Amygdala (tissue), 56 donors: ENCODE results near the gene DNAAF6.
A peak's percentile ranks its signal among the peaks of the same experiment; 100 is the strongest.
"Not testable (repeated sequence)": the region's sequence is repeated elsewhere in the genome, so short reads cannot be mapped to it uniquely, and the experiment has no call there.

ENCODE experiments used
- DNase-seq, 56 donors: peaks; one replicate each; lab custom pipeline; 2025; lab: John Stamatoyannopoulos, UW

DNAAF6 gene

DNA sequence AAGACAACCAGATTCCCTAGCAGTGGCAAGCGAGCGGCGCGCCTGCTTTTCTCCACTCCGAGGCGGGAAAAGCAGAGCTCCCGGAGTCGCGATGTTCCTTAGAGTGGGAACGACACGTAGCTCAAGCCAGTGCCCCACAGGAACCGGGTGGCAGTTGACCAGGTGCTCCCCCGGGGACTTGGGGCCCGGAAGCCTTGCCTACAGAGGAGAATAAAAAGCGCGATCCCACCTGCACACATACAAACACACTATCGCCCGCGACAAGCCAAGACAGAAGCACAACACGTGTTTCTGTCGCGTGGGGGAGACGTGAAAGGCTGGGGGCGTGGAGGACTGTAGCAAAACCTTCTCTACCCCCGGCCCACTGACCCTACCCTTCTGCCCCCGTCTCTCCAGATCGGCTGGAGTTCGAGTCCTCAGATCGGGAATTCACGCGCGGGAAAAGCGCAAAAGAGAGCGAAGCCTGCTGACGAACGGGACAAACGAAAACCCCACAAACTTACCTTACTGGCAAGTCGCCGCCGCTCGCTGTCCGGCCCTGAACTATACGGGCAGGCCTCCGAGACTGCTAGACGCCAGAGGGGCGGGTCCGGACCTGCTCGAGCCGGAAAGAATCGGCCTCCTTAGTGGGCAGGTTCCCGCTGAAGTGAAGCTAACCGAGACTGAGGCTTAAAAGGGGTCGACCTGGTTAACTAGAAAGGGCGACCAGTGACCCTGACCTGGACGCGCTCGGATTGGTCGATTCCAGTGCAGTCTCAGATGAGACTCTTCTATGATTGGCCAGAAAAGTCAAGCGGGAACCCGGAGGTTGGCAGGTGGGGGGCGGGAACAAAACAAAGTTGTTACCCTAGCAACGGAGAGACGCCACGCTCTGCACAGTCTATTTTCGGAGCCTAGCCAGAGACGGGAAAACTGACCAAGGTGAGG lies at the start of gene DNAAF6, which contains the start of gene NUP62CL:
DNAAF6 (plus strand) TSS at position 842 of the 927 bp plus-strand sequence. CDS start 6,265 bp downstream, outside the sequence.
NUP62CL (minus strand) TSS at position 664 of the 927 bp plus-strand sequence. CDS start 31,287 bp downstream, outside the sequence.
- DNase-seq, result peak in 37 of 56 donors; percentile 0 to 26 (median 2)

DNA sequence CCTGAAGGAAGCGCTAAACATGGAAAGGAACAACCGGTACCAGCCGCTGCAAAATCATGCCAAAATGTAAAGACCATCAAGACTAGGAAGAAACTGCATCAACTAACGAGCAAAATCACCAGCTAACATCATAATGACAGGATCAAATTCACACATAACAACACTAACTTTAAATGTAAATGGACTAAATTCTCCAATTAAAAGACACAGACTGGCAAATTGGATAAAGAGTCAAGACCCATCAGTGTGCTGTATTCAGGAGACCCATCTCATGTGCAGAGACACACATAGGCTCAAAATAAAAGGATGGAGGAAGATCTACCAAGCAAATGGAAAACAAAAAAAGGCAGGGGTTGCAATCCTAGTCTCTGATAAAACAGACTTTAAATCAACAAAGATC lies 48.8 kb upstream of the DNAAF6 start:
- DNase-seq, result not testable (repeated sequence)

DNA sequence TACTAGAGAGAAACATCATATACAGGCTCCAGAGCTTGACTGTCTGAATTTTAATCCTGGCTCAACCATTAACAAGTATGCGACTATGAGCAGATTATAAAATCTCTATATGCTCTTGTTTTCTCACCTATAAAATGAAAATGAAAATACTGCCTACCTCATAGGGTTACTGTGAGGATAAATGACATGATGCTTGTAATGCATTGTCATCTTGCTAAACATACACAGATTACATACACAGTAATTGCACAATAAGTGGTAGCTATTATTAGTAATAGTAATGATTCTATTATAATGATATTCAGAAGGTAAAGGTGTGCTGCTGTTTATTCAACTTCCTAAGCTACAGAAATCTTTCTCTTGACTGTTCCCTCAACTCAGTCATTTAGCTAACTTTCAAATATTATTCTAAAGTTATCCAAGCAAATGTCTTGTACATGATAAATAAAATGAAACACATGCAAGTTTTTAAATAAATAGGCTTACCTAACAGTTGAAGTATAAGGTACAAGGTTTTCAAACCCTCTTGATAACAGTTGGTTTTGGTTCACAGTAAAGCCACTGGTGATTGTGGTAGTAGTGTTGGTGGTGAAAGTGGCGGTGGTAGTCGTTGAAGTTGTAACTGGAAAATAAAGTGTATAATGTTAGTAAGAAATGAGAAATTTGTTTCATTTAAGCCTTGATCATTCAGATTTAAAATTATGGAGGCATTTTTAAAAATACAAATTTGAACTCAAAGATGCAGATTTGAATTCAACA lies 39.1 kb upstream of the DNAAF6 start:
- DNase-seq, result no peak

DNA sequence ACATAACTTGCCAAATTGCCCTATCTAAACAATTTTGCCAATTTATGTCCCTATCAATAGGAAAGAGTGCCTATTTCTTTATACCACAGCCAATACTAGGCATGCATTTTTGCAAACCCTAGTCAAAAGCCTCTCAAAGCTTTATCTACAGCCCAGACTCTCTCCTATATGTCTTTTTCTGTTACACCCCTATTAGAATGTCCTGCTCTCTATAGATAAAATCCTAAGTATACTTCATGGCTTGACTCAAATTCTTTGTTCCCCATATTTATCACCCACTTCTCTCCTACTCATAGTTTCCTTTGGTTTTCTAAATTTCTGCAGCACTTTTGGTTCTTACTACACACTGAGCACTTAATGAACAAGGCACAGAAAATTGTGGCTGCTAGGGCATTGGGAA lies 38.2 kb upstream of the DNAAF6 start:
- no peak for DNase-seq

DNA sequence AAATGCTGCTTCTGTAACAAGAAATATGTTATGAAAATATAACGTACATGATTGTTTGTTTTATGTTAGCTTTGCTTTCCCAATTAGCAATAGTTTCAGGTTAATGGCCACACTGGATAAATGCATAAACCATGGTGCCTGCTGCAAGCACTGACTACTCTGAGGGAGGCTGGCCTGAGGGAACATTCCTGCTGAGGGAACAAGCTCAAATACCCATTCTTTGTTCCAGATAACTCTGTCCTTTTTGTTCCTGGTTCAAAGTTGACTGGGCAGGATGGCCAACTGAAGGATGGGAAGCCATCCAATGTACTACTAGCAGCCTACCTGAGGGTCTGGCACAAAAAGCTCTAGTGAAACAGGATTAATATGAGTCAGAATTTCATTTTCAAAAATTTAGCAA lies 37.7 kb upstream of the DNAAF6 start:
- no peak for DNase-seq

DNA sequence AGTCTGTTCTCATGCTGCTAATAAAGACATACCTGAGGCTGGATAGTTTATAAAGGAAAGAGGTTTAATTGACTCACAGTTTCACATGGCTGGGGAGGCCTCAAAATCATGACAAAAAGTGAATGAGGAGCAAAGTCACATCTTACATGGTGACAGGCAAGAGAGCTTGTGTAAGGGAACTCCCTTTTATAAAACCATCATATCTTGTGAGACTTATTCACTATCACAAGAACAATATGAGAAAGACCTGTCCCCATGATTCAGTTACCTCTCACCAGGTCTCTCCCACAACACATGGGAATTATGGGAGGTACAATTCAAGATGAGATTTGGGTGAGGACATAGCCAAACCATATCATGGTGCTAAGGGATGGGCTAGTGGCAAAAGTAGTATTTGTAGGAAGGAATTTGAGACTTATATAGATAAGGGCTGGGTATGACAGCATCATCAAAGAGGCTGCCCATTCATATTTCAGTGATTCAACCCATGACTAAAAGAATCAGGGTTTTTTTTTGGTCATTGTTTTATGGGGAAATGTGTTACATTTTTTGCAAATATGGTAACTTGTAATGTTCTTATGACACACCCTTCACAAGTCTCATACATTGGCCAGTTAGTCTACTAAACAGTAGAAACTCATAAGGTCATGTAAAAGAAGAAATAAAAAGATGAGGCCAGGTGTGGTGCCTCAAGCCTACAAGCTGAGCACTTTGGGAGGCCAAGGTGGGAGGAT lies 34.9 kb upstream of the DNAAF6 start:
- DNase-seq, result no peak

DNA sequence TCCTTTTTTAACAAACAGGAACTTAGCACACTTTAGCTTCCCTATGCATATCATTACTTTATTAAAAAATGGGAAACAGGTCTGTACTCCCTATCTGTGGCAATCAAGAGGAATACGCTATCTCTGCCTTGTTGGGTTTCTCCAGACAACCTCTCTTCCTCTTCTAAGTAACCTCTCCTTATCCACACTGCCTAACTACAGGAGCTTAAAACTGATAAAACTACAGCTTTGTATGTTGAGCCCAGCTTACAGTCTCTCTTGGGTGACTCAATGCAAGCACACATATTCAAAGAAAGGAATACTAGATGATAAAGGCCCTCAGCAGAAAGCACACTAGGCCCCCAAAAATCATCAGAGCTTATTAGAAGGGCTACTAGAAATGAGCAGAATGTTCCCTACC lies 9.1 kb upstream of the DNAAF6 start:
- DNase-seq, result no peak

DNA sequence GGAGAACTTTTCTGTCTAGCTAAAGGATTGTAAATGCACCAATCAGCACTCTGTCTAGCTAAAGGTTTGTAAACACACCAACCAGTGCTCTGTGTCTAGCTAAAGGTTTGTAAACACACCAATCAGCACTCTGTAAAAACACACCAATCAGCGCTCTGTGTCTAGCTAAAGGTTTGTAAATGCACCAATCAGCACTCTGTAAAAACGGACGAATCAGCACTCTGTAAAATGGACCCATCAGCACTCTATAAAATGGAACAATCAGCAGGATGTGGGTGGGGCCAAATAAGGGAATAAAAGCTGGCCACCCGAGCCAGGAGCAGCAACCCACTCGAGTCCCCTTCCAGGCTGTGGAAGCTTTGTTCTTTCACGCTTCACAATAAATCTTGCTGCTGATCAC lies 8.3 kb upstream of the DNAAF6 start:
- DNase-seq, result not testable (repeated sequence)

DNA sequence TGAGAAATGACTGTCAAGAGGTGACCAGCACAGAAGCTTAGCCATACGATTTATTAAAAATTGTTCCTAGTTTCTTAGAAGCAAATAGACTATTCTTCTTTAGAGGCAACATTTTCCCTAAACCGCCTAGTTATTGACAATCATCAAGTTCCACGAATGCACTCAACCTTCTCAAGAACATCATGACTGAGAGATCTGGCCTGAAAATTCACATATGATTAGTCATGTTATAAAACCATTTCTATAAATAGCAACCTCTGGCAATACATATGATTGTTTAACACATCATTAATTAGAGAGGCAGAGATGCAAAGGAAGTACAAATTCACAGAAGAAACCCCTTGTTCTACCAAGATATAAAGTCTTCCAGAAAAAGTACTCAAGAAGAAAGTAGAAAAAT lies 6.9 kb upstream of the DNAAF6 start:
- no peak for DNase-seq

DNA sequence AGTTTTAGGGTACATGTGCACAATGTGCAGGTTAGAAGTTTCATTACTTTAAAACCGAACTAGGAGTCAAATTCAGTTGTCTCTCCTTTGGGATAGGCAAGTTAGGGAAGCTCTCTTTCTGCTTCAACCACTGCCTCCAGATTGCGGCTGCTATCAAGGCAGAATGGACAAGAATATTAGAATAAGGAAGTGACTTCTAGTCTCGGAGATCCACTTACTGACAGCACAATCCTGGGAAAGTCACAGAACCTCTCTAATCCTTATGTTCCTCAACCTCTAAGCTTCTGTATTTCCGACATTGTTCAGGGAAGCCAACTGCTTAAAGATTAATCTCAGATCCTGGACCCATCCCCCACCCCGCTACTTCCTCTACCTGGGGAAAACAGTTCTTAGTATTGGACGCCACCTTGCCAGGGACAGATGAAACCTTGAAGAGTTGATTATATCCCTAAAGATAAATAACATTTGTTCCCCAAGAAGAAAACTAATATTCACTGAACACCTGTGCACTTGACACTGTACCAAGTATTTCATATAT lies 2.3 kb upstream of the DNAAF6 start:
- no peak for DNase-seq

DNA sequence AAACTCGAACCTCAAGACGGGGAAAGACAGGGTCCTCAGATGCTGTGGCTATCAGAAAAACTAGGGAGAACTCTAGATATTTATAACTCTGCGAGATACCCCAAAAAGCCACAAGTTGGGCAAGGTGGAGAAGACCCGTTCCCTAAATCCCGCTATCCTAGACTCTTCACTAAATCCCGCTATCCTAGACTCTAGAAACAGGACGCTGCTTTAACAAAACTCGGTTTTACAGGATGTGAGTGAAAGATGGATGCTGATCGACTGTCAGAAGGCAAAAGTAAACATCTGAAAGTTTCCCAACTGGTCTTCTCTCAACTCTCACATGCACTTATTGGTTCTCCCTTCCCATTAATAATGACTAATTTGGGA lies 270 bp downstream of the DNAAF6 start:
- no peak for DNase-seq

DNA sequence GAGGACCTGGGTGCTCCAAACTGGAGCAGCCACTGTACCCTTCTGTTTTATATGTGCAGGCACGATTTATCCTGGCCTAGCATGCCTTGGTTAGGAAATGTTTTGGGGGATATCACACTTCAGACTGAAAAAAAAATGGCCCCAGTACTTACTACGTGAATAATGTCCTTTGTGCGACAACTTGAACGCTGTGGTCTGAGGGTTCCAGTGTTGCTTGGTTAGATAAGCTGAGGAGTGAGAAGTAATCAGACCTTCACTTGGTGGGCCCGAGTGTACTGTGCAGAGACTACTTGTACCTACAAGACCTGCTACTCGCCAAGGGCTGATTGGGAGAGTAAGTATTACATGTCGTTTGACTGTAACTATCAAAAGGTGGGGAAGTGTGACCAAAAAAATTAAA lies 678 bp downstream of the DNAAF6 start:
- no peak for DNase-seq

DNA sequence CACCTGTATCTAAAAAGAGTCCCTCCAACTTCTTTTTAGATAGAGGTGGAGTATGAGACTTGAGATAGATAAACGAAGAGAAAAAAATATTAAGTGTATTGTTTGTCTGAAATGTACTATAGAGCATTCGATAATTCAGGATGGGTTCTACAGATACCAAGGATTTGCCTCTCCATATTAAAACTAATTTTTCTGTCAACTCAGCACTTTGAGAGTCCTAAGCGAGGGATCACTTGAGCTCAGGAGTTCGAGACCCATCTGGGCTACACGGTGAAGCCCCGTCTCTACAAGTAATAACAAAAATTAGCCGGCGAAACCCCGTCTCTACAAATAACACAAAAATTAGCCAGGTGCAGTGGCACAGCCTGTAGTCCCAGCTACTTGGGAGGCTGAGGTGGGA lies 1.5 kb downstream of the DNAAF6 start:
- no peak for DNase-seq

DNA sequence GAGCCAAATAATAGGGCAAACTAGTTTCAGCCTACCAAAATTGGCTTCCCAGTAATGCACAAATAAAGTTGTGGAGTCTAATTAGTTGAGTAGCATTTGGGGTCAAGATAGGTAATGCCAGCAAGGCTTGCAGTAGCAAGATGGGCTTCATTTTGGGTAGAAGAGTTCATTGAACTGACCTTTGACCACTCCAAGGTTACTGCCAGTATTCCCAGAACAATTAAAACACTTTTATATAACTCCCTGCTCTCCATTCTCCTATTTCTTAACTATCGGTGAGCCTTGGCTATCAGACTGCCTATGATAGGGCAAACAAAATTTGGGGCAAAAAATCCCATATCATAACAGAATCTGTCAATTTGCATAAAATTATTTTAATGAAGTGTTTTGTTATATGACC lies 7.1 kb downstream of the DNAAF6 start:
- no peak for DNase-seq

DNA sequence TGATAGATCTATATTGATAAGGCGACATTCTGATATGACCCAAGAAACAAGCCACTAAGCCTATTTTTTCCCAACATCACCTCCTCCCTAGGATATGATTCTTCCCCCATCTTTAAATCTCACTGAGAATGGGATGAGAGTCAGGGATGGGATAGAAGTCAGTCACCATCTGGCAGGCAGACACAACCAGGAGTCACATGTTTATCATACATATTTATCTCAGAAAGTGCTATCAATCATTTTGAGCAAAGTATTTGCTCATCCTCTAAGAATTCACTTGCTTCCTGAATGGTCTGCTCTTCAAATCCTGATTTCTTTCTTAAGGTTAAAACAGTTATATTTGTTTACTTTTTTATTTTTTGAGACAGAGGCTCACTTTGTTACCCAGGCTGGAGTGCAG lies 20.3 kb downstream of the DNAAF6 start:
- no peak for DNase-seq

DNA sequence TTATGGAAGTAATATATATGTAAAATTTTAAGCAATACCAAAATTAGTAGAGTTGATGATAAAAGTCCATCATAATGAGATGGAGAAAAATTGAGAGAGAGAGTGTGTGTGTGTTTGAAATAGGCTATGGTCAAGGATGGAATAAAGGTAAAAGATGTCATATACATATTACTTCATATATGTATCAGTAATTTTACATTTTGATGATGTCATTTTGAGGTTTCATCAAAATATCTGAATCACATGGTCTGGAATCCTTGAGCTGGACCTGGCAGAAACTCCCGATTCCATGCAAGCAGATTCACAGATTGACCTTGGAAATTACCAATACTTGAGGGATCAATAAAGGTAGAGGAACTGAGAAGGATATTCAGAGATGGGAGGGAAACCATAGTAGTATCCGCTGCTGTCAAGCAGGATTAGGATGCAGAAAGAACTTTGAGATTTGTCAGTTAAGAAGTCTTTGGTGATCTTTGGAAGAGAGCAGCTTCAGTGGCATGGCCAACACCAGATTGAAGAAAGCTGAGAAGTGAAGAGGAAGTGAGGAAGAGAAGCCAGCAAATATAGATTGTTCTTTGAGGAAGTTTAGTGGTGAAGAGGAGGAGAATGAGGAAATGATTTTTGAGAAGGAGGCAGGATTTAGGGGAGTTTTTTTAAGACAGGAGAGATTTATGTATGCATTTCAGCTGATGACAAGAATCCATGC lies 21.5 kb downstream of the DNAAF6 start:
- DNase-seq, result no peak

DNA sequence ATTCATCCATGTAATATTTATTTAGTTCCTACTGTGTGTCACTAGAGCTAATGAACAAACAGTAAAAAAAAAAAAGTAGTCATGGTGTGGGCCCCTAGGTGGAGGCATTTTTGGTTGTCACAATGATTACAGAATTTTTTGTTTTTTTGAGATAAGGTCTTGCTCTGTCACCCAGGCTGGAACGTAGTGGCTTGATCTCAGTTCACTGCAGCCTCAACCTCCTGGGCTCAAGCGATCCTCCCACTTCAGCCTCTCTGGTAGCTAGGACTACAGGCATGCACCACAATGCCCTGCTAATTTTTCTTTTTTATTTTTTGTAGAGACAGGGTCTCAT lies 22.0 kb downstream of the DNAAF6 start:
- no peak for DNase-seq

DNA sequence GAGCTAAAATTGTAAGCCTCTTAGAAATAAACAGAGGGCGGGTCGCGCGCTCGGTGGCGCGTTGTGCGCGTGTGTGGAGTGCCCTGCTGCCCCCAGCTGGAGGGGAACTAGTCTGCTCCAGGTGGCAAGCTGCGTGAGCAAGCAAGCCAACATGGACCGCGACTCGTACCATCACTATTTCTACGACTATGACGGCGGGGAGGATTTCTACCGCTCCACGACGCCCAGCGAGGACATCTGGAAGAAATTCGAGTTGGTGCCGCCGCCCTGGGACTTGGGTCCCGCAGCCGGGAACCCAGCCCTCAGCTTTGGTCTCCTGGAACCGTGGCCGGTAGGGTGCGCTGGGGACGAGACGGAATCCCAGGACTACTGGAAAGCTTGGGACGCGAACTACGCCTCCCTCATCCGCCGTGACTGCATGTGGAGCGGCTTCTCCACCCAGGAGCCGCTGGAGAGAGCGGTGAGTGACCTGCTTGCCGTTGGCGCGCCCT lies 66.1 kb downstream of the DNAAF6 start:
- no peak for DNase-seq

DNA sequence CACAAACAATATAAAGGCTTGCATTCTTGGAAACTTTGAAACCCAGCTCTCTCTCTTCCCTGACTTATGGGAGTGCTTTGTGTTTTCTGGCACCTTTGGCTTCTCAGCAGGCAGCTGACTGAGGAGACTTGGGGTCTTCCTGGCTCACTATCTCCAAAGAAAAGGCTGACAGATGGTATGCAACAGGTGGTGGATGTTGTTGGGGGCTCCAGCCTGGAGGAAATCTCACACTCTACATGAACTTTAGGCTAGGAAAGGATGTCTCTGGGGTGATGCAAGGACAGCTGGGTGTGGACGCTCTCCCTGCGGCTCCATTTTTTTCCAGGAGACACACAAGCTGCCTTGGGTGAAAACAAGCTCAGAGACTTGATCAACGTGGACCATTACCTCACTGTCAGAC lies 67.4 kb downstream of the DNAAF6 start:
- no peak for DNase-seq

DNA sequence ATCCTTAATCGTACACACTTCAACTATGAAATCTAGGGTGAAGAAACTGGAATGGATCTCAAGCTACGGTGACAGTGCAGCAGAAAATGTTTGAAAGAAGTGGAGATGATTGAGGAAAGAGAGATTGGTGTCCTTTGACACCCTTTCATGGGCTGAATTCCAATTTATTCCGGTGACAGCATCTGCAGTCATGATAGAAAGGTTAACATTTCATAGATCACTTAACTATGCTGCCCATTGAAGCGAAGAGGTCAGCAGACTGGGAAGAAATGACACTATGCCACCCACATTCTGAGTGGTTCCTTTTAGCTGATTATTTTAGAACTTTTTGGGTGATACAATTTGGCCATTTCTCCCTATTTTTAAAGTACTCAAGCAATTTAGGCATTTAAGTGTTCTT lies 82.3 kb downstream of the DNAAF6 start:
- no peak for DNase-seq
